HG03103 (cell line): ENCODE data around the gene GBE1.

Experiments used
- ATAC-seq: cut with Tn5 transposase; IDR thresholded peaks from one replicate; pipeline ENCODE4 v1.9.1; 2021; ENCODE audit warnings: low read depth; ENCODE audit not compliant: unreplicated experiment

The GBE1 gene

DNA sequence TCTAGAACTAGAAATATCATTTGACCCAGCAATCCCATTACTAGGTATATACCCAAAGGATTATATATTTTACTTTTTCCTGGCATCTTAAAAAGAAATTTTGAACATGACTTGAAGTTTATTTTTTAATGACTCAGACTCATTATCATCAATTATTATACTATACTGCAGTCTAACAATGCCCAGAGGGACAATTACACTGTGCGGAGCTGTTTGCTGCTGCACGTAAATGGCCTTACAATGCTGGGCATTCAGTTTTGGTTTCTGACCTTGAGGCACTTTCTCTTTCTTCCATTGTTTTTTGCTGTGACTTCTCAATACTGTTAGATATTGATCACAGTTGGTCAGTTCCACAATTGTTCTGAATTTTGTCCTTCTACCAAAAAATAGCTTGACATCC is 128.8 kb downstream of the GBE1 start:
- no peak for ATAC-seq

GRCh38 chr3:81624756-81625155 is 136.7 kb downstream of the GBE1 start:
- ATAC-seq, result no peak

DNA sequence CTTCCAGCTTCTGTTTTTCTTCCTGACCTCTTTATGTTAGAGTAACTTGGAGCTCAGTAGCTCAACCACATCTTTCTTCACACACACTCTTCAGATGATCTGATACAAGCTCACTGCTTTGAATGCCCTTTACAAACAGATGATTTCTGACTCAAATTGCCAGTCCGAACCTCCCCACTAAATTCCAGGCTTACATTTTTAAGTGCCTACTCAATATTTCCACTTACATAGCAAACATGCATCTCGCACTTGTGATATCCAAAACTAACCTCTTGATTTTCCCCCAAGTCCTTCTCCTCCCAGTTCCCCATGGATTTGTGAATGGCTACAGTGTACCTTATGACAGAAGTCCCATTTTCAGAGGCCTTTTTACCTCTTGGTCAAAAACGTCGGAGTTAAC is 139.1 kb downstream of the GBE1 start:
- ATAC-seq, result no peak

DNA sequence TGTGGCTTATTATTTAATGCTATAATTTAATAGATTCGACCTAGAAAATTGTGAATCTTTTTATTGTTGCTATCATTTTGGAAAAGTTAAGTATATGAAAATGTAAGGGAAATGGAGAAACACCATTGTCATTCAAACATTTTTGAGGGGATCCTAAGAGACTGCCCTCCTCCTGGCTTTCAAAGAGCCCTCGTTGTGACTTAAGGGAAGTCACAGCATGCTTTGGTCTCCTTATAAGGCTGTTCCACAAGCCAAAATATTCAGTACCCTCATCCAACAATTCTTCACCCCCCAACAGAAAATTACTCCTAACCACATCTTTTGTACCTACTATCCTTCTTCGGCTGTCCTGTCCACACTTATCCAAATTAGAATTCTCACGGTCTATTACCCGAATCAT is 140.2 kb downstream of the GBE1 start:
- ATAC-seq, result no peak

DNA sequence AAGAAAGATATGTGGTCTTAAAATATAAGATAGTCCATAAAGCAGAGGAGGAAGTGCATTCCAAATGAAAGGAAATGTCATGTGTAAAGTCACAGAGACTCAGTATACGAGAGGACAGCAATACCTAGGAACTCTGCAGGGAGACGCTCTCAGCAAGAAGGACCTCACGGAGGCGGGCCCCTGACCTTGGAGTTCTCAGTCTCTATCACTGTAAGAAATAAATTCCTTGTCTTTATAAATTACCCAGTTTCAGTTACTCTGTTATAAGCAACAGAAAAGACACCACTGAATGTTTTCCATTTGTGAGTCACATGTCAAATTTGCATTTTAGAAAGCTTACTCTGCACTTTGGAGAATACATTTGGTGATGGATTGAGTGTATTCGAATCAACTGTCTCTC is 140.6 kb downstream of the GBE1 start:
- ATAC-seq, result no peak

DNA sequence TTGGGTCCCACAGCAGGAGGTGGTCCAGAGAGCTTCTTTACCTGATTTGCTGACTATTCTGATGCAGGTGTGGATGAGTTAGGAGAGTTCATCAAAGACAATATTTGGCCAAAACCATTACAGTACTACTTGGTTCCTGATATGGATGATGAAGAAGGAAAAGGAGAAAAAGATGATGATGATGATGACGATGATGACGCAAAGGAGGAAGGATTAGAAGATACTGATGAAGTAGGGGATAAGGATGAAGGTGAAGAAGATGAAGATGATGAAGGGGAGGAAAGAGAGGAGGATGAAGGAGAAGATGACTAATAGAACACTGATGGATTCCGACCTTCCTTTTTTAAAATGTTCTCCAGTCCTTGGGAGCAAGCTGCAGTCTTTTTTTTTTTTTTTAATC is 148.7 kb downstream of the GBE1 start:
- ATAC-seq, result no peak

DNA sequence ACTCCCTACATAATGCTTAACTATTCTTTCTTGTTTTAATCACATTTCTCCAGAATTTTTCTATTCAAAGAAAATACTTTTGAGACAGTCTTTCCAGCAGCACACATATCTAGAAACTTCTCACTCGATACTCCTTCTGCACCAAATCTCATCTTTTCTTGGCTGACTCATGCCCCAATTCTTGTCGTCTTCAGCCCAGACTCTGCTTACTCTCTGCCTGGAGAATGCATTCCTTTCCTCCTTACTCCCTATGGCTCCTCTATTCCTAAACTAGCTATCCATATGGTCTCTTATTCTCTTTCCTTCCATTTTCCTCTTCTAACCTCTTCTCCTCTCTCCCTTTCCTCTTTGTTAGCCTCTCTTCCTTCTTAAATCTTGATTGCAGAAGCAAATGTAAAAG is 158.7 kb downstream of the GBE1 start:
- ATAC-seq, result no peak

DNA sequence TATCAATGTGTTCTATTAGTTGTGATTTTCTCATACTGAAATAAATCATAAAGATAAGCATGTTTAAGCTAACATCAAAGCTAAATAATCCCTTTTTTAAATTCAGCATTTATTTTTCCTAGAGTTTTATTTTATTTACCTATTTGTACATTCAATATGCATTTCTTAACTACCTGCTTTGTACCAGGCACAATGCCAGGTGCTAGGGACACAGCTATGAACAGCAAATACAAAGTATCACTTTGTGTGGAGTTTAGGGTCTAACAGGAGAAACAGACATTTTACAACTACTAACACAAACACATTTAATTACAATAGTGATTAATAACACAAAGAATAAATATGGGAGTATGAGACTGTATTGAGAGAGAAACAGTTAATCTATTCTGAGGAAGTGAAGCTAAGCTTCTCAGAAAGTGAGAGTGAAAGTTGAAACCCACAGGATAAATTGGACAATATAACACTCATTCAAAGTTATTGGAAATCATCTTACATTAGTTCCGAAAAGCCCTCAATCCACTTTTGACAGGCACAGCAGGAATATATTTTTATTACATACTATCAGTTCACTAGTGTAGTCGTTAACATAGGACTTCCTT is 159.6 kb downstream of the GBE1 start:
- no peak for ATAC-seq

DNA sequence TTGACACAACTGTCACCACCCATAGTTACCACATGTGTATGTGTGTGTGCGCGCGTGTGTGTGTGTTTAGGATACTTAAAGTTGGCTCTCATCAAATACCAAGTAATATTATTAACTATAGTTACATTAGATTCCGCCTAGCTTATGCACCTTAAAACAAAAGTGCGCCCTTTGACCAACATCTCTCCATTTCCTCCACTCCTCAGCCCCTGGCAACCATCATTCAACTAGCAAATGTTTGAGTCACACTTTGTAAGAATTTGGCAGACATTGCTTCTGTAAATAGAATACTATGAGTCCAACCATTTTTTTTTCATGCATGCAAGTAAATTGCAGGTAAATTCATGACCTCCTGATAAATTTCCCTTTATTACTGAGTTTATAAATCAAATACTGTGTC is 169.3 kb downstream of the GBE1 start:
- ATAC-seq, result no peak

GRCh38 chr3:81585937-81586336 is 175.5 kb downstream of the GBE1 start:
- no peak for ATAC-seq

GRCh38 chr3:81585056-81585455 is 176.4 kb downstream of the GBE1 start:
- ATAC-seq, result no peak

DNA sequence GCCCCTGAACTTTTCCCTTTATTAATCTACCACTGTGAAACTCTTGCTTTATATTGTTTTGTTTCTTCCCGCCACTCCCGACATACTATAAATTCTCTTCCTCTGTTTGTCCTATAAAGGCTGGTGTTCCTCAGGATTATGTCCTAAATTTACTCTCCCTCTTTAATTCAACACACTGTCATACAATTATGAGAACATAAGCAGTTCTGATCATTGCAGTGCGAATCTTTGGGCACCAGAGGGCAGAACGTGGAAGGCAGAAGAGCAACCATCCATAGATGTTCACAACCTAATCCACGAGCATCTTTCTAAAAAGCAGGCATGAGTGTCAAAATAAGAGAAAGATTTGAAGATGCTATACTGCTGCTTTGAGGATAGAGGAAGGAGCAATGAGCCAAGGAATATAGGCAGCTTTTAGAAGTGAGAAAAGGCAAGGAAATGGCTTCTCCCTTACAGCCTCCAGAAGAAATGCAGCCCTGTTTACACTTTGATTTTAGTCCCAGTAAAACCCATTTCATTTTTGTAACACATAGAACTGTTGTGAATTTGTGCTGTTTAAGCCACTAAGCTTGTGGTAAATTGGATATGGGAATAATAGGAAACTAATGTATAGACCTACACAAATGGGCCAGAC is 179.4 kb downstream of the GBE1 start:
- peak; percentile 93 for ATAC-seq

DNA sequence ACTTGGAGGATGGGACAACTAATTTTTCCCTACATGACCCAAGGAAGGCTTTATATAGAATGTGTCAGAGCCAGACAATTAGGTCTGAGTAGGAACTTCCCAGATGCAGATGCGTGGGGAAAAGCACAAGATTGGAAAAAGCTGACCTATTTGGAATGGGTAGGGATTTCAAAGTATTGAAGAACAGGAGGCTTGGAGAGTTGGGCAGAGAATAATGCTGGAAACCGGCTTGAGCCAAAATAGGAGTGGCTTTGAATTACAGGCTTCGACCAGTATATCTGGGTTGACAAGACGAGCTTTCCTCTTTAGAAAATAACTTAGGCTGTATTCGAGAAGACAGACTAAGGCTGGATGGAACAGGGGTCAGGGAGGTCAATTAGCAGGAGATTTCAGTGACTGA is 181.1 kb downstream of the GBE1 start:
- no peak for ATAC-seq

GRCh38 chr3:81579744-81580143 is 181.7 kb downstream of the GBE1 start:
- no peak for ATAC-seq

- ATAC-seq, result no peak
Measured at GRCh38 chr3:81572201-81572756, 189.2 kb downstream of the GBE1 start.

DNA sequence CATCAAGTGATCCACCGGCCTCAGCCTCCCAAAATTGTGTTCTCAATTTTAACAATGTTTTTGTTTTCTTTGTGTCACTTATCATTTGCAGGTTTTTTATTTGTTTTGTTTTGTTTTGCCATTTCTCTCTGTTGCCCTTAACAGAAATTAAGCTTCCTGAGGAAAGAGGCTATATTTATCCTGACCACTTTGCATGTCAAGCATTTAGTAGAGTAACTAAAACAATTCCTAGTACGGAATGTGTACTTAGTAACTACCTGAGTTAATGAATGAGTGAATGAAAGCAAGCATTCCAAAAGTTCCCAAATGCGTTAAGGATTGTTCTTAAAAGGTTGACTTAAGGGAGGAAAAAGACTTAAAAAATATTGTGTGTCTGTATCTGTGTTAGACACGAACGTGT is 193.1 kb downstream of the GBE1 start:
- ATAC-seq, result no peak

DNA sequence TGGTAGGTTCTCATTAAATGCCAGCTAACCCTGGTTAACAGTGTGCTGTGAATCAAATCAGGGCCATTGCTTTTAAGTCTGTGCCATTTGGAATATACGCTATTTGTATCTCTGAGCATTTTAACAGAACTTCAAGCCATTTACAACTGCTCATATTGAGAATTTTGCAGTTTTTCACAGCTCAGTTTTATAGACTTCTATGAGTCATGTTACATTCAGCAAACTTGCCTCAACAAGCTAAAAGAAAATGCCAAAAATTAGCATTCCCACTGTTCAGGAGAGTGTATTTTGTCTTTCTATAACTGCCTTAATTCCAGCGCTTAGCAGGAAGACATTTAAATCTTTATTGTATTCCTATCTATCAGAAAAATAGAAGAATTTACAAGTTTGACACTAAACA is 196.4 kb downstream of the GBE1 start:
- ATAC-seq, result no peak

DNA sequence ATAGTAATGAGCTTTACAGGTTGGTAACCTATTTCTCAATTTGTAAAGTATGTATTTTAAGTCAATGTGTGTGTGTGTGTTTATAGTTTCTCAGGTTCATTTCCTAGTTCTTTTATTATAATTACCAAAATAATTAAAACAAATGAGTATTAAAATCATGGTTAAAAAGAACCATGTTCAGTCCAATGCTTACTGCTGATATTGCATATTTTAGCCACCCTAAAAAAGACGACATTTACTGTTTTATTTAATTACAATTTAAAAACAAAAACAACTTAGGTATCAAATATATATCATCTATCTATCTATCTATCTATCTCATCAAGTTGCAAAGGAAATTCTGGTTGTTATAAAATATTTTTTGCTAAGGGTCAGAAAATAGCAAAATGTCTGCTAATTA is 203.3 kb downstream of the GBE1 start:
- ATAC-seq, result no peak

DNA sequence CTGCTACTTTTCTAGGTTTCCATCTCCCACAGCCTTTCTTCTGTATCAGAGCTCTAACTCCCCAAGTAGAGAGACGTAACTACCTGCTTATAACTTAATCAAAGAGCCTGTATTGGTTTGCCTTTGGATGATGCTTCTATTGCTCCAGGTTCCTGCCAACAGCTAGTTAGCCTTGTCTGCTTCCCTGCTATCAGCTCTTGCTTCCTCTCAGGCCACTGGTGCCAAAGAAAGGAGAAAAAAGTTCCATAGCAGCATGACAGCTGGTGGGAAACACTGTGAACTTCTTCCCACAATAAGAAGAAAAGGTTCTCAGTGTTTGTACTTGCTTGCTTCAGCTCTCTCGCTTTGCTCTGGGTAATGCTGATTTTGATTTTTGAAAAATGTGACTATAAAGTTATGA is 206.6 kb downstream of the GBE1 start:
- ATAC-seq, result no peak

DNA sequence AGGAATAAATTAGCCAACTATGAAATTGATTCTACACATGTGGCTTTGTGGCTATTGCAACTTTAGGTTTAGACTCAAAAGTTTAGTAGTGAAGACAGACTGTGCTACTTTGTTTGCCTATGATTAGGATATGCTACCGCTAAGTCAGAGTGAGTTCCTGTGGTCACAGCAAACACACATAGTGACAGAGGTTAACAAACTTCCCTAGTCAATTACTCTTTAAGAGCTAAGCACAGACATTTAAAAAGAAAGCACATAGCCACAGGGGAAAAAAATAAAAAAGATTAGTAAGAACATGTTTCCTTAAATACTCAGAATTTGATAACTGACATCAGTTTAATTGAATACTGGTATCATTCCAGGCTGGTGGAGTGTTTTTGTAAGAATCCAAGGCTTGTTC is 207.1 kb downstream of the GBE1 start:
- peak; percentile 46 for ATAC-seq

GRCh38 chr3:81550415-81550814 is 211.0 kb downstream of the GBE1 start:
- ATAC-seq, result no peak

DNA sequence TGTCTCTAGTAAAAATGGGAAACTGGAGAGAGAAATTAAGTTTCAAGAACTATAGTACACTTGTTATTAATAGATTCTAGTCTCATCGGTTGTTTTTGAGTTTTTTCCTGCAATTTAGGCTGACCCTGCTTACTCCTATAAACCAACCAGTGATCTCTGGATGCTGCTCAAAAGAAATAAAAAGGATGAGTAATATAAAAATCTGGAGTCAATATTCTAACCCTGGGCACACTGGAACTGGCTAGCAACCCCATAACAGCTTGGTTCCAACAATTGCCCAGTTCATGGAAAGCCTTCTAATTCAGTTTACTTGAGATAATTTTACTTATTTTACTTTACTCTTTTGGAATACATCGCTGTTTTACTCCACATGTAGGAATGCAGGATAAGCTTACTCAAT is 211.6 kb downstream of the GBE1 start:
- ATAC-seq, result no peak

GRCh38 chr3:81549388-81549787 is 212.1 kb downstream of the GBE1 start:
- no peak for ATAC-seq
